Stimulated activated naive B cell treated with anti-CD40 and anti-IgM and Interleukin-4, amounts not matched to agents 10 μg/mL and 1 μg/mL and 100 μg/mL, for 72 hours (primary cell): ENCODE results near the gene DRICH1.
"Not testable (repeated sequence)": the region's sequence is repeated elsewhere in the genome, so short reads cannot be mapped to it uniquely, and the experiment has no call there.

Experiments used
- ATAC-seq, 2 donors: fragments of 150-1000 bp; cut with Tn5 transposase; replicated peaks; 2 replicates each; pipeline ENCODE4 v1.10.0; 2021; ENCODE audit warnings: moderate library complexity in 1 of 2
- DNase-seq: peaks from one replicate; pipeline ENCODE4 v3.0.0; 2021
- H3K27ac Mint-ChIP-seq: one replicate; pipeline ENCODE4 v1.8.0; 2022; ENCODE audit warnings: mild to moderate bottlenecking, mixed read lengths
- H3K27me3 Mint-ChIP-seq, 2 donors: one replicate each; pipeline ENCODE4 v1.8.0; 2022; ENCODE audit warnings: mixed read lengths in 2 of 2
- H3K36me3 Mint-ChIP-seq, 2 donors: one replicate each; pipeline ENCODE4 v1.8.0; 2022; ENCODE audit warnings: mixed read lengths in 2 of 2, mild to moderate bottlenecking in 1 of 2
- H3K4me1 Mint-ChIP-seq, 2 donors: one replicate each; pipeline ENCODE4 v1.8.0; 2022; ENCODE audit warnings: mixed read lengths in 2 of 2, mild to moderate bottlenecking in 1 of 2
- H3K4me3 Mint-ChIP-seq, 2 donors: one replicate each; pipeline ENCODE4 v1.8.0; 2022; ENCODE audit warnings: mild to moderate bottlenecking in 2 of 2, mixed read lengths in 2 of 2, moderate library complexity in 1 of 2
- H3K9me3 Mint-ChIP-seq, 2 donors: one replicate each; pipeline ENCODE4 v1.8.0; 2022; ENCODE audit warnings: mixed read lengths in 2 of 2, mild to moderate bottlenecking in 1 of 2

DRICH1 gene

GRCh38 chr22:23627401-23628055 is 4.6 kb downstream of the DRICH1 start:
- peak; percentile 79 to 80 for ATAC-seq
- not testable (repeated sequence) for DNase-seq, H3K9me3 Mint-ChIP-seq, H3K27me3 Mint-ChIP-seq, H3K36me3 Mint-ChIP-seq, H3K4me3 Mint-ChIP-seq, H3K27ac Mint-ChIP-seq
- H3K4me1 Mint-ChIP-seq: peaks cover 3 to 12% of the 10 kb centered on the region in 2 donors

DNA sequence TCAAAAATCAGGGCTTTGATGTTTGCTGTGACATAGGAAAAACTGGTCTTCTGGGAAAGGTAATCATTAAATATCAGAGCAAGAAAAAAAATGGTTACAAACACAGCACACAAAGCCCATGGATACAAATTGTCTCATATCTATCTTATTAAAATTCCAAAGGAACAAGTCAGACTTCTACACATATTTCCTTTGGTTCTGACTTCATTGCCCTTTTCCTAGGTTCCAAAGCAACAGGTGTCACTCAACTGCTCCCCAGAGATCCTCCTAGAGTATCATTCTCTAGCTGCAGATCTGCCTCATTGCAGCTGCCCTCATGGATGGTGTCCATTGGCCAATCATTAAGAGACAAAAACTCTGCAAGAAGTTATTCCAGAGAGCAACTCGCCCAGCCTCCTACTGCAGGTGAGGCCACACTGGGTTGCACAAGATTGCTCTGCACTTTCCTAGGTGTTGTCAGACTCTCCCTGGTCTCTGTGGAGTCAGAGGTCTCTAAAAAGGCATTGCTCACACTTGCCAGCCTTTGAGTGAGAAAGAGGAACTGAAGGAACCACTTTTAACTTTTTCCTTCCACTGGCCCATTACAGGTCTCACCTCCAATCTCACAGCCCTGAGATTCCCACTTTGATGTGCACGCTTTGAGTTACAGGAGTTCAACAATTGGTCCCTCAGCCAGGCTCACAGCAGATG is 5.7 kb downstream of the DRICH1 start:
- Mint-ChIP-seq H3K9me3 (no peaks in the 10 kb centered on the region), H3K36me3 (peaks cover 1 to 3% of the 10 kb centered on the region in 2 donors), H3K4me1 (peaks cover 3 to 12% of the 10 kb centered on the region in 2 donors), H3K4me3 (no peak overlapping the region), H3K27ac (no peak overlapping the region), H3K27me3 (no peaks in the 10 kb centered on the region)
- DNase-seq (no peak), ATAC-seq (peak; percentile 29 to 47)

GRCh38 chr22:23622634-23623033 is 9.5 kb downstream of the DRICH1 start:
- Mint-ChIP-seq H3K4me3 (no peak overlapping the region), H3K27ac (no peak overlapping the region), H3K36me3 (peaks cover 1 to 6% of the 10 kb centered on the region in 2 donors), H3K27me3 (no peaks in the 10 kb centered on the region), H3K9me3 (no peaks in the 10 kb centered on the region), H3K4me1 (peaks cover 3 to 11% of the 10 kb centered on the region in 2 donors)
- DNase-seq (no peak), ATAC-seq (no peak)

GRCh38 chr22:23621916-23622315 is 10.2 kb downstream of the DRICH1 start:
- H3K27me3 Mint-ChIP-seq, DNase-seq, H3K4me3 Mint-ChIP-seq, H3K27ac Mint-ChIP-seq, H3K4me1 Mint-ChIP-seq, ATAC-seq, H3K36me3 Mint-ChIP-seq, H3K9me3 Mint-ChIP-seq: not testable (repeated sequence)

DNA sequence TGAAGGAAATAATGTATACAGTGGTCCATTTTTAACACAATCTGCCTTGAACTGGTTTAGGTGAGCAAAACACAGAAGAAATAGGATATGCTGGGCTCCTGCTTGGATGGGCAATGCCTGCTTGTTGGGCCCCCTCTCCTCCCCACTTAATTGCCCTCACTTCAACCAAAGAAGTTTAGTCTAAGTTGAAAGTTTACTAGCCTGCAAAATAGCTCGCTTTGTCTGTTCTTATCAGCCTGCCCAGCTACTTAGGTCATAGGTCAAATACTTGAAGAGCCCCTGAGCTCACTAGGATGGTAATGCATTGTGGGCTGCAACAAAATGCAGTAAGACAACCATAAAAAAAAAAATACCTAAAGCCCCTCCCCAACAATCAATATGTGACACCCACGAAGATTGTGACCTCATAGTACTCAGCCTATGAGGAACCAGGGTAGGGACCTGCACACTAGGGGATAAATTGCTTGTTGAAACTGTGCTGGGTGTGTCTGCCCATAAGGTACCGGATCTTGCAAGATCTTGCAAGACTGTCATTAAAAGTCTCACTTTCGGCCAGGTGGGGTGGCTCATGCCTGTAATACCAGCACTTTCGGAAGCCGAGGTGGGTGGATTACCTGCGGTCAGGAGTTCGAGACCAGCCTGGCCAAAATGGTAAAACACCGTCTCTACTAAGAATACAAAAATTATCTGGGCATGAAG is 10.9 kb downstream of the DRICH1 start:
- H3K36me3 Mint-ChIP-seq: peaks cover 1 to 6% of the 10 kb centered on the region in 2 donors
- DNase-seq: no peak
- no peaks in the 10 kb centered on the region for H3K4me1 Mint-ChIP-seq
- no peaks in the 10 kb centered on the region for H3K27me3 Mint-ChIP-seq
- H3K9me3 Mint-ChIP-seq: no peaks in the 10 kb centered on the region
- no peak for ATAC-seq
- H3K27ac Mint-ChIP-seq: no peak overlapping the region
- no peak overlapping the region for H3K4me3 Mint-ChIP-seq

DNA sequence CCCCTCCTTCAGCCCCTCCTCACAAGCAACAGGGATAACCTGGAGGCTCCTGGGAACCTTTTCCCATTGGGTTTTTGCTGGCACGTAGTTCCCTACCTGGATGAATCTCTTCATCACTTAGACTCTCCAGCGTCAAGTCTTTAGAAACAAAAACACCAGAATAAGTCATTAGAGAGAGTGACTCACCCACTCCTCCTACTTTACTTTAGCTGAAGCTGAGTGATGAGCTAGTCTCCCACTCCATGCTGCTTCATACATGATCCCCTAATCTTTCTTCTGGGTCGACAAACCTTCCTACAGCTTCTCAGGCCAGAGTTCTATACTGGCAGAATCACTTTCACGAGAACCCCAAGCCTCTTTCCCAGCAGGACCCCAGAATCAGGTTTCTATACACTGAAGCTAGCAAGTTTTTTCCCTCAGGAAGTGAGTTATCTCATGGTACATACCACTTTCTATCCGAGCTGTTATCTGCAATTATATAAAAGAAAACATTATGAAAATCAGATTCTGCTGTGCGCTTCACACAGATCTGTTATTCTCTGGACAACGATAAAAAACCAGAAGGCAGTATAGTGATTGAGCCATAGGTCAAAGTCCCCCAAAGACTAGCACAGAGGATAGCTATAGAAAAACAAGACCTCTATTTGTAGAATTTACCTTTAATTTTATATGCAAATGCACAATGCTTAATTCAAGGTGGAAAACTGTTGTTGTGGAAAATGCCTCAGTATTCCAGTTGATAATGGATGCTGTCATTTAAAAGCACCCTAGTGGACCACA is 18.7 kb downstream of the DRICH1 start:
- no peak for DNase-seq
- Mint-ChIP-seq H3K9me3 (no peaks in the 10 kb centered on the region), H3K4me3 (no peak overlapping the region), H3K4me1 (no peaks in the 10 kb centered on the region), H3K27ac (no peak overlapping the region), H3K27me3 (no peaks in the 10 kb centered on the region), H3K36me3 (peaks cover 0 to 2% of the 10 kb centered on the region in 2 donors)
- ATAC-seq: no peak

- no peak overlapping the region for H3K4me3 Mint-ChIP-seq
- DNase-seq (no peak), ATAC-seq (no peak)
- no peaks in the 10 kb centered on the region for H3K4me1 Mint-ChIP-seq
- peaks cover 0 to 2% of the 10 kb centered on the region in 2 donors for H3K36me3 Mint-ChIP-seq
- H3K27me3 Mint-ChIP-seq: no peaks in the 10 kb centered on the region
- H3K9me3 Mint-ChIP-seq: no peaks in the 10 kb centered on the region
- no peak overlapping the region for H3K27ac Mint-ChIP-seq
These were observed 21.9 kb downstream of the DRICH1 start for GRCh38 chr22:23609983-23610781.

GRCh38 chr22:23608583-23608982 is 23.5 kb downstream of the DRICH1 start:
- H3K9me3 Mint-ChIP-seq: no peaks in the 10 kb centered on the region
- no peak overlapping the region for H3K27ac Mint-ChIP-seq
- DNase-seq (no peak), ATAC-seq (no peak)
- no peak overlapping the region for H3K4me3 Mint-ChIP-seq
- peaks cover 0 to 2% of the 10 kb centered on the region in 2 donors for H3K36me3 Mint-ChIP-seq
- no peaks in the 10 kb centered on the region for H3K4me1 Mint-ChIP-seq
- H3K27me3 Mint-ChIP-seq: no peaks in the 10 kb centered on the region

DNA sequence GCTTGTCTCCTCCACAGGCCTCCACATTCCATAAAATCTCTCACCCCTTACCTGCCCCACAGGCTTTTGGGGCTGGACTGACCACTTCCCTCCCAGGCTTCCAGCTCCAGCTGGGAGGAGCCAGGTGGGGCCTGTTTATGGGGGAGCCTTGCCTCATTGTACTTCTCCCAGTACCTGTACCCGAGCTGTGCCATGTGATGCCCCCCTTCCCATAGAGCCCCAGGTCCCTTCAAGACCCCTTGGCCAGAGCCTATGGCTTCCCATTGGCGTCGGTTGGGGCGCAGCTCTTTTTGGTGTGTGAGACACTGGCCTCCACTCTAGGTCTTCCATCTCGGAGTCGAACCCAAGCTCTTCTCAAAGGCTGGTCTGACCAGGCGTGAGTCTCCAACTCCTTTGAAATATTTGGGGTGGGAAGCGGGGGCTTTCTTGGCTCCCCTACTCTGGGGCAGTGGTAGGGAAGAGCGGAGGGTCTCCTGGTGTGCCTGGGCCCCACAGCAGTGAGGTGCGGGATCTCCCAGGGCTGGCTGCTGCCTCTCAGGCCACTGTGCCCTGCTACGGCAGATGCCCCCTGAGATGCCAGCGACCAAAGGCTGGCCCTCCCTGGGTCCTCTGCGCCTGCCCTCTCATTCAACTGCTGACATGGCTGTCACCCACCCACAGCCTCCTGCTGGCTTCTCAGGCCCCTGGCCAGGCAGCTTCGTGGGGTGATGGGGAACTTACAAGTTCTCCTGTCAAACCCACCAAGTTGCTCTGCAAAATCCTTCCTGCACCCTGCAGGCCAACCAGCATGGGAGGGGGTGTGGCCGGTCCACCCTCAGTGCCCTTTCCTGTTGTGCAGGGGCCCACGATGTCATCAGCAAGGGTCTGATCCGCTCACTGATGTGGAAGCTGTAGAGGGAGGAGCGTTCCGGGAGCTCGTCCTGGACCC is 25.7 kb downstream of the DRICH1 start:
- H3K4me3 Mint-ChIP-seq: no peak overlapping the region
- ATAC-seq (no peak), DNase-seq (no peak)
- H3K27ac Mint-ChIP-seq: no peak overlapping the region
- no peaks in the 10 kb centered on the region for H3K4me1 Mint-ChIP-seq
- no peaks in the 10 kb centered on the region for H3K9me3 Mint-ChIP-seq
- H3K27me3 Mint-ChIP-seq: no peaks in the 10 kb centered on the region
- no peaks in the 10 kb centered on the region for H3K36me3 Mint-ChIP-seq

GRCh38 chr22:23604939-23605712 is 27.0 kb downstream of the DRICH1 start:
- no peak for ATAC-seq
- Mint-ChIP-seq H3K4me3 (no peak overlapping the region), H3K9me3 (no peaks in the 10 kb centered on the region), H3K27ac (no peak overlapping the region), H3K27me3 (no peaks in the 10 kb centered on the region), H3K36me3 (no peaks in the 10 kb centered on the region), H3K4me1 (no peaks in the 10 kb centered on the region)
- no peak for DNase-seq

DNA sequence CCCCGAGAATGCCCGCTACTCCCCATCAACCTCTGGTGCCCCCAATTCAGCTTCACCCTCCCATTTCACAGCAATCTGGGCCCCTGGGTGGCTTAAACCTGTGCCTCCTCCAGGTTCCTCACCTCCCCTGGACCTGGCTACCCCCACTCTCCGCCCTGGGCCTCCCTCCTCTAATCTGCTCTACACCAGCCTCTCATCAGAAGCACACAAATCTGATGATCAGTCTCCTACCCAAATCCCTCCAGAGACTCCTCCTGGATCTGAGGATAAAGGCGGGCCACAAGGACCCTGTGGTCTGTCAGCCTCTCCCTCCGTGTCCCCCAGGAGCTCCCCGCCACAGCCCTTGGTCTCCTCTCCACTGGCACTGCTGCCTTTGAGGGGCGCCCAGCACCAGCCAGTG is 28.9 kb downstream of the DRICH1 start:
- H3K27me3 Mint-ChIP-seq: no peaks in the 10 kb centered on the region
- no peaks in the 10 kb centered on the region for H3K36me3 Mint-ChIP-seq
- DNase-seq (no peak), ATAC-seq (no peak)
- no peak overlapping the region for H3K4me3 Mint-ChIP-seq
- H3K4me1 Mint-ChIP-seq: no peaks in the 10 kb centered on the region
- no peak overlapping the region for H3K27ac Mint-ChIP-seq
- no peaks in the 10 kb centered on the region for H3K9me3 Mint-ChIP-seq

DNA sequence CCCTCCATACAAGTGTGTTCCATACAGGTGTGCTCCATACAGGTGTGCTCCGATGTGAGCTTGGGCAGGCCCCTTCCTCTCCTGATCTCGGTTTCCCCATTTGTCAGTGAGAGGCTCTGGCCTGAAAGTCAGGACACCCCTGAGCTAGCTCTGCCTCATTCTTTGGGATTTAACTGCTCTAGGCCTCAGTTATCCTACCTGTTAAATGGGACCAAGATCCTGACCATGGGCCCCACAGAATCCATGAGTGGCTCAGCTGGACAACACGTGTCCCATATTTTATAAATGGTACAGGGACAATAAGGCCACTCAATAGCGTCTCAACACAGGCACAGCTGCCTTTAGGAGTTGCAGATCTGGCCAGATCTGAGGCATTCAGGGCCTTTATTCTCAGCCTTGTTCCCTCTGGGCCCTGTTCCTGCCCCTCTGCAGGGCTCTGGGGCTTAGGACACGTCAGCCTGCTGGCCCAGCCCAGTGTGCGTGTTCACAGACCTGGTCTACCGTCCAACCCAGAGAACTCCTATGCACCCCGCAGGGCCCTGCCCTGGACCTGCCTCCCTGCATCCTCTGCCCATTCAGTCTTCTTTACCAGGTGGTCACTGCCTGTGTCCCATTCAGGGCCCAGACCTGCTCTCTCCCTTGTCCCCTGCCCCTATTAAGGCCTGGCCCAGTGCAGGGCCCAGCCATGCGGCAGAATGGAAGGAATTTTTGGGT is 33.2 kb downstream of the DRICH1 start:
- H3K4me1 Mint-ChIP-seq: peaks cover 13% of the 10 kb centered on the region in 2 donors
- no peaks in the 10 kb centered on the region for H3K27me3 Mint-ChIP-seq
- no peak overlapping the region for H3K27ac Mint-ChIP-seq
- no peak for ATAC-seq
- DNase-seq: no peak
- no peak overlapping the region for H3K4me3 Mint-ChIP-seq
- no peaks in the 10 kb centered on the region for H3K36me3 Mint-ChIP-seq
- no peaks in the 10 kb centered on the region for H3K9me3 Mint-ChIP-seq
